MM.1S (cell line): ENCODE data around the gene PRR36.

ENCODE experiments used
- DNase-seq: peaks from one replicate; pipeline ENCODE4 v3.0.0-alpha.2; 2015
- H2AFZ ChIP-seq: fragments of 300-600 bp; sonication (generic); 2 replicates; pipeline ENCODE4 v1.6.0; 2016; ENCODE audit warnings: antibody characterized with exemption, low read length
- H3F3A ChIP-seq: fragments of 300-600 bp; sonication (generic); 2 replicates; pipeline ENCODE4 v1.6.1; 2016; ENCODE audit warnings: mild to moderate bottlenecking, antibody characterized with exemption, low read length, moderate library complexity, mixed read lengths; ENCODE audit not compliant: insufficient read depth
- H3K27ac ChIP-seq: fragments of 300-600 bp; sonication (generic); 2 replicates; pipeline ENCODE4 v1.5.1; 2016; ENCODE audit warnings: mild to moderate bottlenecking, low read length
- H3K27me3 ChIP-seq: fragments of 300-600 bp; sonication (generic); replicated peaks from 2 replicates; pipeline ENCODE4 v1.6.0; 2016; ENCODE audit warnings: low read length; ENCODE audit not compliant: insufficient read depth
- H3K36me3 ChIP-seq: fragments of 300-600 bp; sonication (generic); replicated peaks from 2 replicates; pipeline ENCODE4 v1.6.1; 2016; ENCODE audit warnings: mild to moderate bottlenecking, low read length, mixed read lengths; ENCODE audit not compliant: insufficient read depth
- H3K4me1 ChIP-seq: fragments of 300-600 bp; sonication (generic); 2 replicates; pipeline ENCODE4 v1.6.1; 2016; ENCODE audit warnings: low read length, mixed read lengths
- H3K4me2 ChIP-seq: fragments of 300-600 bp; sonication (generic); 2 replicates; pipeline ENCODE4 v1.6.0; 2016; ENCODE audit warnings: low read depth, low read length
- H3K4me3 ChIP-seq: fragments of 300-600 bp; sonication (generic); 2 replicates; pipeline ENCODE4 v1.5.1; 2016; ENCODE audit warnings: low read length, mixed read lengths
- H3K79me2 ChIP-seq: fragments of 300-600 bp; sonication (generic); 2 replicates; pipeline ENCODE4 v1.6.1; 2016; ENCODE audit warnings: mixed run types, low read length, mixed read lengths
- H3K9ac ChIP-seq: fragments of 300-600 bp; sonication (generic); 2 replicates; pipeline ENCODE4 v1.6.1; 2016; ENCODE audit warnings: low read length, mixed read lengths
- H3K9me2 ChIP-seq: fragments of 300-600 bp; sonication (generic); replicated peaks from 2 replicates; pipeline ENCODE4 v1.6.1; 2016; ENCODE audit warnings: mild to moderate bottlenecking, low read length, mixed read lengths; ENCODE audit not compliant: insufficient read depth
- H3K9me3 ChIP-seq: fragments of 300-600 bp; sonication (generic); replicated peaks from 2 replicates; pipeline ENCODE4 v1.6.1; 2016; ENCODE audit warnings: mild to moderate bottlenecking, low read length, mixed read lengths; ENCODE audit not compliant: insufficient read depth
- H4K20me1 ChIP-seq: fragments of 300-600 bp; sonication (generic); 2 replicates; pipeline ENCODE4 v1.6.1; 2016; ENCODE audit warnings: mild to moderate bottlenecking, low read length, moderate library complexity, mixed read lengths; ENCODE audit not compliant: insufficient read depth
- CTCF ChIP-seq: fragments of 300-600 bp; sonication (generic); IDR thresholded peaks from 2 replicates; pipeline ENCODE4 v1.5.1; 2016; ENCODE audit warnings: antibody characterized with exemption, low read length, mixed read lengths
- EZH2 ChIP-seq: fragments of 300-600 bp; sonication (generic); optimal IDR thresholded peaks from 2 replicates; pipeline ENCODE3; 2017; ENCODE audit warnings: low read depth, mild to moderate bottlenecking, antibody characterized with exemption, low read length, mixed read lengths
- EZH2phosphoT487 ChIP-seq: fragments of 300-600 bp; sonication (generic); IDR thresholded peaks from 2 replicates; pipeline ENCODE4 v1.6.1; 2018; ENCODE audit warnings: antibody characterized with exemption, low read length

PRR36 gene

GRCh38 chr19:7862413-7862951 is 11.7 kb downstream of the PRR36 start:
- H2AFZ ChIP-seq: no peak overlapping the region
- H3K9ac ChIP-seq: no peak overlapping the region
- no peak overlapping the region for H3K4me3 ChIP-seq
- H4K20me1 ChIP-seq: no peaks in the 10 kb centered on the region
- peak; percentile 42 for DNase-seq
- H3K4me1 ChIP-seq: peaks cover 10% of the 10 kb centered on the region
- no peaks in the 10 kb centered on the region for H3K9me3 ChIP-seq
- TF ChIP-seq EZH2phosphoT487 (no peak), CTCF (no peak), EZH2 (no peak)
- no peak overlapping the region for H3K4me2 ChIP-seq
- H3K27me3 ChIP-seq: peaks cover 21% of the 10 kb centered on the region
- no peaks in the 10 kb centered on the region for H3K9me2 ChIP-seq
- no peaks in the 10 kb centered on the region for H3K36me3 ChIP-seq
- no peaks in the 10 kb centered on the region for H3K79me2 ChIP-seq
- H3K27ac ChIP-seq: no peak overlapping the region
- no peaks in the 10 kb centered on the region for H3F3A ChIP-seq

- H3F3A ChIP-seq: no peaks in the 10 kb centered on the region
- DNase-seq: no peak
- H3K27ac ChIP-seq: no peak overlapping the region
- no peak overlapping the region for H3K4me3 ChIP-seq
- peaks cover 28% of the 10 kb centered on the region for H3K27me3 ChIP-seq
- H3K9ac ChIP-seq: no peak overlapping the region
- H3K4me1 ChIP-seq: peaks cover 10% of the 10 kb centered on the region
- H3K36me3 ChIP-seq: no peaks in the 10 kb centered on the region
- no peak overlapping the region for H2AFZ ChIP-seq
- H3K79me2 ChIP-seq: no peaks in the 10 kb centered on the region
- no peaks in the 10 kb centered on the region for H3K9me3 ChIP-seq
- H4K20me1 ChIP-seq: no peaks in the 10 kb centered on the region
- H3K9me2 ChIP-seq: no peaks in the 10 kb centered on the region
- TF ChIP-seq EZH2 (no peak), EZH2phosphoT487 (no peak)
- H3K4me2 ChIP-seq: no peak overlapping the region
Measured at GRCh38 chr19:7861619-7862412, 12.4 kb downstream of the PRR36 start.

- Histone ChIP-seq H3K4me3 (no peak overlapping the region), H3F3A (no peaks in the 10 kb centered on the region), H3K27ac (no peak overlapping the region), H4K20me1 (no peaks in the 10 kb centered on the region), H3K9me3 (no peaks in the 10 kb centered on the region), H3K4me2 (no peak overlapping the region), H3K9ac (no peak overlapping the region), H2AFZ (no peak overlapping the region), H3K4me1 (peaks cover 10% of the 10 kb centered on the region), H3K9me2 (no peaks in the 10 kb centered on the region), H3K79me2 (no peaks in the 10 kb centered on the region), H3K36me3 (no peaks in the 10 kb centered on the region), H3K27me3 (peaks cover 36% of the 10 kb centered on the region)
- TF ChIP-seq CTCF (no peak), EZH2 (no peak), EZH2phosphoT487 (no peak)
- no peak for DNase-seq
Measured at GRCh38 chr19:7860714-7861618, 13.2 kb downstream of the PRR36 start.
